Gastroesophageal sphincter (tissue), 3 donors: ENCODE measurements around the gene RAB23.

Experiments used
- CTCF ChIP-seq, 4 experiments: fragments of 200-600 bp in 2 of 4; fragments of 450-650 bp in 2 of 4; sonication (generic) in 1 of 4; IDR thresholded peaks; one replicate each; pipeline ENCODE4 v1.5.1; 2017 to 2019; ENCODE audit warnings: antibody characterized with exemption in 4 of 4, mild to moderate bottlenecking in 2 of 4, moderate library complexity in 2 of 4
- EP300 ChIP-seq: sonication (generic); formaldehyde crosslinking; IDR thresholded peaks from one replicate; pipeline ENCODE4 v1.6.1; 2017; ENCODE audit warnings: antibody characterized with exemption, mild to moderate bottlenecking

GRCh38 chr6:57183336-57183735 is 38.8 kb downstream of the RAB23 start:
- TF ChIP-seq CTCF (IDR thresholded peaks at IDR 0.05) (no peak), EP300 (no peak)
